ENCODE results near the gene FBLN7.
A peak's percentile ranks its signal among the peaks of the same experiment; 100 is the strongest.
"Not testable (repeated sequence)": the region's sequence is repeated elsewhere in the genome, so short reads cannot be mapped to it uniquely, and the experiment has no call there.

Gene FBLN7

GRCh38 chr2:112138159-112139032 is at the start of gene FBLN7:
Gene FBLN7, plus strand, starts transcription at chr2:112138385. Its CDS starts 271 bp downstream, at chr2:112138656.
- no peak for DNase-seq (ENCODE audit: low spot score)

- DNase-seq (ENCODE audit: low spot score) = no peak
Measured at GRCh38 chr2:112089375-112089774, 48.8 kb upstream of the FBLN7 start.

- DNase-seq (ENCODE audit: low spot score) = no peak
Measured at GRCh38 chr2:112092286-112093041, 45.7 kb upstream of the FBLN7 start.

DNA sequence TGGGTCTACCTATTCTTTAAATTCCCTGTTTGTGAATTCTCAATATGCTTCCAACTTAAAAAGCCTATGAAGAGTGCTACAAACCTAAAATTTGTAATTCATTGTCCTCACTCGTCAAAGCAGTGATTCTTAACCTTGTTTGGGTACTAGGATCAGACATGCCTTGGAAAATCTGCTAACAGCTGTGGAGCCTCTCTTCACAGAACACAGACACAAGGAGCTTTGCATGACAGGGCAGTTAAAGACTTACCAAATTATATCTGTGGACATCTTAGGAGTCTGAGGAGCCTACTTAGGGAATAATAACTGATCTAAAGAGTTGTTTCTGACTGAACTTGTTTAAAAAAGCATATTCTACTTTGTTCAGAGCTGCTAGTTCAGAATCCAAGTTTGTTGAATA is 45.0 kb upstream of the FBLN7 start:
- no peak for DNase-seq (ENCODE audit: low spot score)

DNA sequence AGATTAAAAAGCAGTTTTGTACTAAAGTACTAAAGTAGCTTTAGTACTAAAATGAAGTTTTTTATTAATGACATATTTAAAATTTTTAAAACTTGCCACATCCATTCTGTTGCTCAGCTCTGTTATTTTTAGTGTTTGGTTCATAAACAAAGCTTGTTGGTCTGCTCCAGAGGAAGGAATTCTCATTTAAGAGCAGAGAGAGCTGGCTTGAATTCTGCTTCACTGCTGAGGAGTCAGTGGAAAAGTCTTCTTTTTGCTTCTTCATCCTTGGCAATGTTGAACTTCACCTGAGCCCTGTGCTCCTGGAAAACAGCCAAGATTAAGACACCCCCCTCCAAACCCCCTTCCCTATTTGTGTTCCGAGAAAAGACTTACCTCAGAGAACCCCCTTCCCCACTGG is 42.5 kb upstream of the FBLN7 start:
- DNase-seq (ENCODE audit: low spot score) = no peak

- no peak for DNase-seq (ENCODE audit: low spot score)
Measured at GRCh38 chr2:112096098-112096497, 42.1 kb upstream of the FBLN7 start.

DNA sequence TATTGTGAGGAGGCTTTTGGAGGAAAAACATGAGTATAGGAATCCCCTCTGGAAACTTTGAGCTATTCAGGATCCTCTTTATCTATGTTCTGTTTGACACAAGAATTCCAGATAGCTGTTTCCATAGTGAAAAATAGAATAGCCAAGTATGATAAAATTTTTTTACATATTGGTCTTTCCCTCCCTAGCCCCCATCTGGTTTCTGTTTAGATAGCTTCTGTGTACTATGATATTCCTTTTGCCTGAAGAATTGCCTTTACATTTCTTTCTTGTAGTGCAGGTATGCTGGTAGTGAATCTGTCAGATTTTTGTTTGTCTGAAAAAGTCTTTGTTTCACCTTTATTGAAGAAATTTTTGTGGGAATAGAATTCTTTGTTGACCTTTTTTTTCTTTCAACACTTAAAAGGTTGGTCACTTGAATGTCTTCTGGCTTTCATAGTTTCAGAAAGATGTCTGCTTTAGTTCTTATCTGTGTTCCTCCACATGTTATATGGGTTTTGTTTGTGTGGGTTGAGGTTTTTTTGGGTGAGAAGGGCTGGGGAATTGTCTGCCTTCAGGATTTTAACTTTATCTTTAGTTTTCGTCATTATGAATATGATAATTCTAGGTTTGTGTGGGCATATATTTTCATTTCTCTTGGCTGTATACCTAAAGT is 29.9 kb upstream of the FBLN7 start:
- DNase-seq (ENCODE audit: low spot score) = no peak

DNA sequence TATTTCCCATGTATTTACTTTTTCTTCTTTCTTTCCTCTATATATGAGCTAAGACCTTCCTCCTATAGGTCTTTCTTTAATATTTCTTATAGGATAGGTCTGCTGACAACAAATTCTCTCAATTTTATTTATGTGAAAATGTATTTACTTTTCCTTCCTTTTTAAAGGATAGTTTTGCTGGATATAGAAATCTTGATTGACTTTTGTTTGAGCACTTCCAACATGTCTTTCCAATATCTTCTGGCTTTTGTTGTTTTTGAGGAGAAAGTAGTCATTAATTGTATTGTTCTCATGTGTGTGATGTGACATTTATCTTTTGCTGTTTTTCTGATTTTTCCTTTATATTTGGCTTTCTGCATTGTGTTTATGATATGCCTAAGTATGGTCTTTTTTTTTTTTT is 28.9 kb upstream of the FBLN7 start:
- DNase-seq (ENCODE audit: low spot score) = no peak

DNA sequence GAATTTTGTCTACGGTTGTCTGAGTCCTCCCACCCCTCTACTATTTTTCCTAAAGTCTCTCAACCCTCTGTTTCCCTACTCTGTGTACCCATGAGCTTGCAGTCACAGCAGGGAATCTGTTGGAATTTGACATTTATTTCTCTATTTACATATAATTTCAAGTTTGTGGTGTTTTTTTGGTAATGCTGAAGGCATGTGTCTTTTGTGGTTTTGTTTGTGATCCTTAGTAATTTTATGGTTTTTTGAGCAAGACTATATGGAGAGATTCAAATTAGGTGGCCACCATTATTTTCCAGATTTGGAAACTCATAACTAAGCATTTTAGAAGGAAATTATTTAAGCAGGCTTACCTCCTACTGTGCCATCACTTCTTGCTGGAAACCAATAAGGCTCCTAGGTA is 27.2 kb upstream of the FBLN7 start:
- no peak for DNase-seq (ENCODE audit: low spot score)

DNA sequence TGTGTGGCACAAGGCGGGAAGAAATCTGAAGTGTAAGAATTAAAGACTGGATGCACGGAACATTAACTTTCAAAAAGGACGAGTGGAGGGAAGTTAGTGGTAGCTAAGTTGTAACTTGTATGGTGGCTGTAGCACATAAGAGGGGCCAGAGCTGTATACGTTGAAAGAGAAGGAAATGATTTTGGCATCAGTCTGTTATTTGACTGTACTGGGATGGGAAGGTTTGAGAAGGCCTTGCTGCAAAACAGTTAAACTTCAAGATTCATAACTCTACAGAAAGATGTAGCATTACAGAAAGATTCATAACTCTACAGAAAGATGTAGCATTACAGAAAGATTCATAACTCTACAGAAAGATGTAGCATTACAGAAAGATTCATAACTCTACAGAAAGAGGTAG is 24.8 kb upstream of the FBLN7 start:
- DNase-seq (ENCODE audit: low spot score) = not testable (repeated sequence)

GRCh38 chr2:112118148-112118547 is 20.0 kb upstream of the FBLN7 start:
- DNase-seq (ENCODE audit: low spot score) = no peak

DNA sequence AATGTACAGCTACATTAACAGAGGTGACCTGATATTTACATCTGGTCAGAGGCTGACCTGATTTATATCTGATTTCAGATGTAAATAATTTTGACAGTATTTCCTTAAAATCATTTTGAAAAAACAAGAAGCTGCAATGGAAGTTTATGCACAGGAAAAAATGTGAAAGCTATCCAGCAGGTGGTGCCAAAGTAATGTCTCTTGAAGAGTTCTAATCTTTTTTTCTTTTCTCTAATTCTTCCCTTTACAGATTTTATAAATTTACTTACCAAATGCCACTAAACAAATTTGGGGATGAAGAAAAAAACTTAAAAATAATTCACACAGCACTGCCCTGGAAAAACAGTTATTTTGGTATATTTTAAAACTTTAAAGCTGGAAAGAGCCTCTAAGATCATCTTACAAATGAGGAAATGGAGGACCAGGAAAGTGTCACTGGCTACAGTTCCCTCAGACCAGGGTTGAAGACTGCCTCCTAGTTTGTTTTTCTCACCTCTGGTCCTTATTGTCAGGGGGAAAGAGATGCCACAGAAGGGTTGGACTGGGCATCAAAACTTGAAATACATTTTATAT is 16.4 kb upstream of the FBLN7 start:
- peak; percentile 58 for DNase-seq (ENCODE audit: low spot score)

- no peak for DNase-seq (ENCODE audit: low spot score)
Measured at GRCh38 chr2:112129060-112129459, 9.1 kb upstream of the FBLN7 start.

DNA sequence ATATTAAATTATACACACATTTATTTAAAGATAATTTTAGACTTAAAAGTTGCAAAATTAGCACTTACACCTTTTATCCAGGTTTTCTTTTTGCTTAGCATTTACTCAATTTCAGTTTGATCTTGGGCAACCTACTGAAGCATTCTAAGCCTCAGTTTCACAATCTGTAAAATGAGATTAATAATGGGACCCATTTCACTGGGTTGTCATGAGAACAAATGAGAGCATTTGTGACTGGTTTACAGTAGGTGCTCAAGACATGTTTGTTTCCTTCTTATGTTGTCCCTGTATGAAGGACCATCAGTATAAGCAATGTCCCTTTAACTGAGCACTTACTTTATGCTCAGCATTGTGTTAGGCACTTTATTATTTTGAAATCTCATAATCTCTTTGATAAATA is 4.8 kb upstream of the FBLN7 start:
- no peak for DNase-seq (ENCODE audit: low spot score)

GRCh38 chr2:112134120-112134519 is 4.1 kb upstream of the FBLN7 start:
- DNase-seq (ENCODE audit: low spot score) = no peak

GRCh38 chr2:112136096-112136495 is 2.1 kb upstream of the FBLN7 start:
- DNase-seq (ENCODE audit: low spot score) = no peak

- DNase-seq (ENCODE audit: low spot score) = no peak
Measured at GRCh38 chr2:112137516-112138158, 548 bp upstream of the FBLN7 start.

DNA sequence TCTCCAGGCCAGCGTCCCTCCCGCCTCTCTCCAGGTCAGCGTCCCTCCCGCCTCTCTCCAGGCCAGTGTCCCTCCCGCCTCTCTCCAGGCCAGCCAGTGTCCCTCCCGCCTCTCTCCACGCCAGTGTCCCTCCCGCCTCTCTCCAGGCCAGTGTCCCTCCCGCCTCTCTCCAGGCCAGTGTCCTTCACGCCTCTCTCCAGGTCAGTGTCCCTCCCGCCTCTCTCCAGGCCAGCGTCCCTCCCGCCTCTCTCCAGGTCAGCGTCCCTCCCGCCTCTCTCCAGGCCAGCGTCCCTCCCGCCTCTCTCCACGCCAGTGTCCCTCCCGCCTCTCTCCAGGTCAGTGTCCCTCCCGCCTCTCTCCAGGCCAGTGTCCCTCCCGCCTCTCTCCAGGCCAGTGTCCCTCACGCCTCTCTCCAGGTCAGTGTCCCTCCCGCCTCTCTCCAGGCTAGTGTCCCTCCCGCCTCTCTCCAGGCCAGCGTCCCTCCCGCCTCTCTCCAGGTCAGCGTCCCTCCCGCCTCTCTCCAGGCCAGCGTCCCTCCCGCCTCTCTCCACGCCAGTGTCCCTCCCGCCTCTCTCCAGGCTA is 939 bp downstream of the FBLN7 start:
- not testable (repeated sequence) for DNase-seq (ENCODE audit: low spot score)

DNA sequence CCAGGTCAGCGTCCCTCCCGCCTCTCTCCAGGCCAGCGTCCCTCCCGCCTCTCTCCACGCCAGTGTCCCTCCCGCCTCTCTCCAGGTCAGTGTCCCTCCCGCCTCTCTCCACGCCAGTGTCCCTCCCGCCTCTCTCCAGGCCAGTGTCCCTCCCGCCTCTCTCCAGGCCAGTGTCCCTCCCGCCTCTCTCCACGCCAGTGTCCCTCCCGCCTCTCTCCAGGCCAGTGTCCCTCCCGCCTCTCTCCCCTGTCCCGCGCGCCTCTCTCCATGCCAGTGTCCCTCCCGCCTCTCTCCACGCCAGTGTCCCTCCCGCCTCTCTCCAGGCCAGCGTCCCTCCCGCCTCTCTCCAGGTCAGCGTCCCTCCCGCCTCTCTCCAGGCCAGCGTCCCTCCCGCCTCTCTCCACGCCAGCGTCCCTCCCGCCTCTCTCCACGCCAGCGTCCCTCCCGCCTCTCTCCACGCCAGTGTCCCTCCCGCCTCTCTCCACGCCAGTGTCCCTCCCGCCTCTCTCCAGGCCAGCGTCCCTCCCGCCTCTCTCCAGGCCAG is 1.5 kb downstream of the FBLN7 start:
- DNase-seq (ENCODE audit: low spot score) = not testable (repeated sequence)

- no peak for DNase-seq (ENCODE audit: low spot score)
Measured at GRCh38 chr2:112140205-112140802, 2.1 kb downstream of the FBLN7 start.
